ENCODE results near the gene GOLGA5. TPM values are rescaled to one million over a fixed set of nuclear protein-coding genes. Genes with fewer than 3 reads are reported as not detected.

Gene GOLGA5
- total and polyA plus RNA-seq, 2 of the 13 experiments (the other 11 are each of a cell fraction or from before 2014, with no cell fraction given): 31.0 to 40.0 TPM

GRCh38 chr14:92793709-92794546 lies at the start of gene GOLGA5 (continued):
- TF ChIP-seq RXRA (CRISPR knock-in tag; IDR thresholded peaks at IDR 0.05) (peak; percentile 84; the same call in 1 of the 2 replicates), KLF13 (CRISPR knock-in tag; IDR thresholded peaks at IDR 0.05) (0 out of 2 replicates have a peak, but pooled peaks have one; percentile 72), PHF8 (CRISPR knock-in tag; IDR thresholded peaks at IDR 0.05) (peak; percentile 97), HMGA1 (CRISPR knock-in tag; conservative IDR thresholded peaks at IDR 0.05) (no peak), ZNF691 (CRISPR knock-in tag; IDR thresholded peaks at IDR 0.05; ENCODE audit: borderline replicate concordance, low read depth) (no peak; the same call in 1 of the 2 replicates), ZNF124 (CRISPR knock-in tag; IDR thresholded peaks at IDR 0.05) (peak; percentile 61; the same call in 1 of the 2 replicates), RERE (CRISPR knock-in tag; IDR thresholded peaks at IDR 0.05; ENCODE audit: low read depth) (peak; percentile 50; the same call in 1 of the 2 replicates), FLYWCH1 (CRISPR knock-in tag; IDR thresholded peaks at IDR 0.05) (no peak), PCBP1 (IDR thresholded peaks at IDR 0.05; ENCODE audit: borderline replicate concordance, low read depth, low read length) (0 out of 2 replicates have a peak, but pooled peaks have one; percentile 25), CEBPZ (IDR thresholded peaks at IDR 0.05; ENCODE audit: low read length) (no peak), MAFK (conservative IDR thresholded peaks at IDR 0.05 in 1 of 2, IDR thresholded peaks at IDR 0.05 in 1 of 2; ENCODE audit: low read length in 2 of 2) (no peak), FOSL2 (CRISPR knock-in tag; IDR thresholded peaks at IDR 0.05) (peak; percentile 31), ZNF260 (CRISPR knock-in tag; IDR thresholded peaks at IDR 0.05; ENCODE audit: borderline replicate concordance, low read depth) (no peak), CCDC6 (CRISPR knock-in tag; IDR thresholded peaks at IDR 0.05) (peak; percentile 74)

Data from HepG2 (cell line).